Astrocyte (in vitro differentiated cells and primary cell): ENCODE data around the gene BTN2A1.

Experiments used
- EZH2 ChIP-seq: IDR thresholded peaks from 2 replicates; pipeline ENCODE4 v1.6.1; 2012; ENCODE audit warnings: mild to moderate bottlenecking, low read length, inconsistent platforms; ENCODE audit not compliant: insufficient read depth
- TF ChIP-seq, protein P1 (sequence below): IDR thresholded peaks from 2 replicates; pipeline ENCODE4 v1.5.1; 2011; ENCODE audit warnings: low read depth, mild to moderate bottlenecking, inconsistent platforms, low read length, moderate library complexity; ENCODE audit not compliant: insufficient read depth

DNA sequence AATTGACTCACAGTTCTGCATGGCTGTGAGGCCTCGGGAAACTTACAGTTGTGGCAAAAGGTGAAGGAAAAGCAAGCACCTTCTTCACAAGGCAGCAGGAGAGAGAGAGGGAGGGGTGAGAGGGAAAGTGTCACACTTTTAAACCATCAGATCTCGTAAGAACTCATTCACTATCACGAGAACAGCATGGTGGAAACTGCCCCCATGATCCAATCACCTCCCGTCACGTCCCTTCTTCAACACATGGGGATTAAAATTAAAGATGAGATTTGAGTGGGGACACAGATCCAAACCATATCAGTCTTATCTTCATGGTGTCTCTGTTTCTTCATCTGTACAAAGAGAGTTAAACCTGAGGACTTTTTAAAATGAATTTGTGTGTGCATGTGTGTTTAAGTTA is 28.6 kb downstream of the BTN2A1 start:
- TF ChIP-seq, protein P1, sequence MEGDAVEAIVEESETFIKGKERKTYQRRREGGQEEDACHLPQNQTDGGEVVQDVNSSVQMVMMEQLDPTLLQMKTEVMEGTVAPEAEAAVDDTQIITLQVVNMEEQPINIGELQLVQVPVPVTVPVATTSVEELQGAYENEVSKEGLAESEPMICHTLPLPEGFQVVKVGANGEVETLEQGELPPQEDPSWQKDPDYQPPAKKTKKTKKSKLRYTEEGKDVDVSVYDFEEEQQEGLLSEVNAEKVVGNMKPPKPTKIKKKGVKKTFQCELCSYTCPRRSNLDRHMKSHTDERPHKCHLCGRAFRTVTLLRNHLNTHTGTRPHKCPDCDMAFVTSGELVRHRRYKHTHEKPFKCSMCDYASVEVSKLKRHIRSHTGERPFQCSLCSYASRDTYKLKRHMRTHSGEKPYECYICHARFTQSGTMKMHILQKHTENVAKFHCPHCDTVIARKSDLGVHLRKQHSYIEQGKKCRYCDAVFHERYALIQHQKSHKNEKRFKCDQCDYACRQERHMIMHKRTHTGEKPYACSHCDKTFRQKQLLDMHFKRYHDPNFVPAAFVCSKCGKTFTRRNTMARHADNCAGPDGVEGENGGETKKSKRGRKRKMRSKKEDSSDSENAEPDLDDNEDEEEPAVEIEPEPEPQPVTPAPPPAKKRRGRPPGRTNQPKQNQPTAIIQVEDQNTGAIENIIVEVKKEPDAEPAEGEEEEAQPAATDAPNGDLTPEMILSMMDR = no peak
- TF ChIP-seq EZH2 = no peak
